ENCODE measurements around the gene MEF2D.

DNA sequence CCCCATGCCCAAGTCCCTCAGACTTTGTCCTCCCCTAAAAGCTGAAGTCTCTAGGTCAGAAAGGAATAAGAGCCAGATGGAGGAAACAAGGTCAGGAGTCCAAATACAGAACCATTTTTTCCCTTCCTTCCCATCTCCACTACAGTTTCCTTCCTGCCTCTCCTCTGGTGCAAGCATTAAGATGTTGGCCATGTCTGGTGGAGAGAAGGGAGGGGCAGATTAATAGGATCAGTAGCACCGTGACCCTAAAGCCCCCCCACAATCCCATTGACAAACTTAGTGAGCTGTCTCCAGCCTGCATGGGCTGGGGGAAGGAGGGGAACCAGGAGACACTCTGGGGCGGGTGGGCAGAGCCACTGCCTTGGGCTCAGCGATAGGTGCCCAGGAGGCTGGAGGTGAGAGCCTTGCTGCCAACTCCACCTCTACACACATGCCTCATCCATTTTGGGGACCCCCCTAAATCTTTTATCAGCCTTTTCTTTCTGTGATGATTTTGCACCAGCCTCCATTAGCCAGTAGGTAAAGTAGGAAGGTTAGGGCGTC is 71.8 kb downstream of the MEF2D start:
- TF ChIP-seq, protein P1, sequence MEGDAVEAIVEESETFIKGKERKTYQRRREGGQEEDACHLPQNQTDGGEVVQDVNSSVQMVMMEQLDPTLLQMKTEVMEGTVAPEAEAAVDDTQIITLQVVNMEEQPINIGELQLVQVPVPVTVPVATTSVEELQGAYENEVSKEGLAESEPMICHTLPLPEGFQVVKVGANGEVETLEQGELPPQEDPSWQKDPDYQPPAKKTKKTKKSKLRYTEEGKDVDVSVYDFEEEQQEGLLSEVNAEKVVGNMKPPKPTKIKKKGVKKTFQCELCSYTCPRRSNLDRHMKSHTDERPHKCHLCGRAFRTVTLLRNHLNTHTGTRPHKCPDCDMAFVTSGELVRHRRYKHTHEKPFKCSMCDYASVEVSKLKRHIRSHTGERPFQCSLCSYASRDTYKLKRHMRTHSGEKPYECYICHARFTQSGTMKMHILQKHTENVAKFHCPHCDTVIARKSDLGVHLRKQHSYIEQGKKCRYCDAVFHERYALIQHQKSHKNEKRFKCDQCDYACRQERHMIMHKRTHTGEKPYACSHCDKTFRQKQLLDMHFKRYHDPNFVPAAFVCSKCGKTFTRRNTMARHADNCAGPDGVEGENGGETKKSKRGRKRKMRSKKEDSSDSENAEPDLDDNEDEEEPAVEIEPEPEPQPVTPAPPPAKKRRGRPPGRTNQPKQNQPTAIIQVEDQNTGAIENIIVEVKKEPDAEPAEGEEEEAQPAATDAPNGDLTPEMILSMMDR (IDR thresholded peaks at IDR 0.05): no peak
- no peak for TF ChIP-seq POLR2A (IDR thresholded peaks at IDR 0.05)

Data from adrenal gland (tissue), 5 donors.